Transverse colon (tissue), 4 donors: ENCODE results near the gene APC2. TPM values are rescaled to one million over a fixed set of nuclear protein-coding genes. Genes with fewer than 3 reads are reported as not detected.
"Not testable (repeated sequence)": the region's sequence is repeated elsewhere in the genome, so short reads cannot be mapped to it uniquely, and the experiment has no call there.

ENCODE experiments used
- DNase-seq: peaks from one replicate; pipeline ENCODE4 v3.0.0-alpha.2; 2019
- H3K27ac ChIP-seq, 4 donors: fragments of 200-600 bp; sonication (generic); 2 replicates each; pipeline ENCODE4 v1.5.1; 2016 to 2018; ENCODE audit warnings: inconsistent platforms in 4 of 4
- H3K27me3 ChIP-seq: fragments of 200-600 bp; sonication (generic); 2 replicates; pipeline ENCODE4 v1.5.1; 2017; ENCODE audit warnings: inconsistent platforms
- H3K36me3 ChIP-seq, 4 donors: fragments of 200-600 bp; sonication (generic); 2 replicates each; pipeline ENCODE4 v1.5.1; 2017 to 2019; ENCODE audit warnings: inconsistent platforms in 4 of 4
- H3K4me1 ChIP-seq, 4 donors: fragments of 200-600 bp; sonication (generic); 2 replicates each; pipeline ENCODE4 v1.5.1; 2017 to 2020; ENCODE audit warnings: inconsistent platforms in 4 of 4
- H3K4me3 ChIP-seq, 4 donors: fragments of 200-600 bp; sonication (generic); 1 replicate in 1 of 4; 2 replicates in 3 of 4; pipeline versions ENCODE4 v1.5.1 to v1.6.1; 2017 to 2019; ENCODE audit warnings: inconsistent platforms in 4 of 4
- H3K9me3 ChIP-seq, 2 donors: fragments of 200-600 bp; sonication (generic); 2 replicates each; pipeline ENCODE4 v1.5.1; 2017 to 2019; ENCODE audit warnings: inconsistent platforms in 2 of 2
- EP300 ChIP-seq: sonication (generic); formaldehyde crosslinking; IDR thresholded peaks from one replicate; pipeline ENCODE4 v1.6.1; 2017; ENCODE audit warnings: antibody characterized with exemption, low read depth
- POLR2A ChIP-seq: fragments of 450-650 bp; IDR thresholded peaks from one replicate; pipeline ENCODE4 v1.6.1; 2016; ENCODE audit warnings: antibody characterized with exemption, mild to moderate bottlenecking, moderate library complexity
- POLR2AphosphoS5 ChIP-seq, 3 donors: sonication (generic); formaldehyde crosslinking; IDR thresholded peaks; one replicate each; pipeline ENCODE4 v1.6.1; 2016; ENCODE audit warnings: antibody characterized with exemption in 3 of 3
- WGBS, 2 donors: methylation state at CpG; one replicate each; pipeline ENCODE4 v1.1.5; 2018; ENCODE audit warnings: low coverage in 1 of 2; 5-methylcytosine and 5-hydroxymethylcytosine counted together
- in situ Hi-C, 4 donors: fragments of 200-750 bp; cut with MboI; loops; one replicate each; pipeline versions ENCODE4 v1.15.0 to v1.15.1; 2017; ENCODE audit warnings: low sequenced_read_pairs in 3 of 4, low pct_ligation_motif_present in 1 of 4, low pct_unique_long_range_greater_than_20kb in 1 of 4
- intact Hi-C: fragments of 100-400 bp; cut with DNase I; formaldehyde crosslinking; loops from one replicate; pipeline ENCODE4 v1.15.1; 2023; ENCODE audit warnings: low total_unique reads
- total RNA-seq, 4 donors: library from RNA; depleted of rRNA; stranded (reverse); fragments of >200 nt; gene quantifications; one replicate each; pipeline ENCODE4 v1.1.0, GENCODE V29; 2016
- TF ChIP-seq, protein P1 (sequence below), 5 experiments: fragments of 200-600 bp in 3 of 5; fragments of 450-650 bp in 2 of 5; sonication (generic) in 3 of 5; IDR thresholded peaks; 1 replicate in 2 of 5; 2 replicates in 3 of 5; pipeline ENCODE4 v1.5.1; 2016 to 2017; ENCODE audit warnings: antibody characterized with exemption in 5 of 5, inconsistent platforms in 3 of 5, mild to moderate bottlenecking in 2 of 5, moderate library complexity in 1 of 5

APC2 gene
- total RNA-seq, 4 donors from 2014 or later, result under 0.01 to 6.0 (median 0.36) TPM

DNA sequence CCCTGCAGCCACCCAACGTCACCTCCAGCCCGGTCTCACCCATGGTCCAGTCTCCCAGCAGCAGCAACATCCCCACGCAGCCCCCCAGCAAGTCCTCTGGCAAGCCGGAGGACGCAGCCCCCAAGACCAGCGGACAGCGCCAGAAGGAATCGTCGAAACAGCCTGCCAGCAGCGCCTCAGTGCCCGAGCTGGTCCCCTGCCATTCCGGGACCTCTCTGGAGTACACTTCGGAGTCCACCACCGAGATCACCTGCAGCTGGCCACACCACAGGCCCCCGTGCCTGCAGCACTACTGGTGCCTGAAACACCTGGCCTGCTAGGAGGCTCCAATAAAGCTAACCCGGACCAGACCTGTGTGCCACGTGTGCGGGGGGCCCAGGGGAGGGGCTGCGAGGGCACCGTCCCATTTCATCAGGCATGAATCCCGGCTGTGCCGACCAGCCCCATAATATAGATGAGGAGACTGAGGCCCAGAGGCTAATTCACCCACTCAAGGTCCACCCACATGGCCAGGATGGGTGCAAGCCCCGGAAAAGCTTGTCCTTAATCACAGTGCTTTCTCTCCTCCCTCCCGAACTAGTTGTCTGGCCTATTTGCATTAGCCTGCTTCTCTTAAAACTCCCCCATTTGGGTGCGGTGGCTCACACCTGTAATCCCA lies 47.8 kb downstream of the APC2 start:
- 91% methylated on average over 19 of the region's 25 CpGs; no CpG with 5 or more reads in 1 of the 2 donors for WGBS, 2 donors
- Histone ChIP-seq H3K27me3 (peaks cover 51% of the 10 kb centered on the region), H3K4me1 (no peaks in the 10 kb centered on the region), H3K36me3 (no peaks in the 10 kb centered on the region), H3K27ac (no peak overlapping the region), H3K4me3 (no peak overlapping the region), H3K9me3 (no peaks in the 10 kb centered on the region)
- intact Hi-C loops (no loop called here), in situ Hi-C loops (no loop called here)
- no peak for DNase-seq
- TF ChIP-seq, protein P1, sequence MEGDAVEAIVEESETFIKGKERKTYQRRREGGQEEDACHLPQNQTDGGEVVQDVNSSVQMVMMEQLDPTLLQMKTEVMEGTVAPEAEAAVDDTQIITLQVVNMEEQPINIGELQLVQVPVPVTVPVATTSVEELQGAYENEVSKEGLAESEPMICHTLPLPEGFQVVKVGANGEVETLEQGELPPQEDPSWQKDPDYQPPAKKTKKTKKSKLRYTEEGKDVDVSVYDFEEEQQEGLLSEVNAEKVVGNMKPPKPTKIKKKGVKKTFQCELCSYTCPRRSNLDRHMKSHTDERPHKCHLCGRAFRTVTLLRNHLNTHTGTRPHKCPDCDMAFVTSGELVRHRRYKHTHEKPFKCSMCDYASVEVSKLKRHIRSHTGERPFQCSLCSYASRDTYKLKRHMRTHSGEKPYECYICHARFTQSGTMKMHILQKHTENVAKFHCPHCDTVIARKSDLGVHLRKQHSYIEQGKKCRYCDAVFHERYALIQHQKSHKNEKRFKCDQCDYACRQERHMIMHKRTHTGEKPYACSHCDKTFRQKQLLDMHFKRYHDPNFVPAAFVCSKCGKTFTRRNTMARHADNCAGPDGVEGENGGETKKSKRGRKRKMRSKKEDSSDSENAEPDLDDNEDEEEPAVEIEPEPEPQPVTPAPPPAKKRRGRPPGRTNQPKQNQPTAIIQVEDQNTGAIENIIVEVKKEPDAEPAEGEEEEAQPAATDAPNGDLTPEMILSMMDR (IDR thresholded peaks at IDR 0.05), result no peak
- TF ChIP-seq POLR2AphosphoS5 (IDR thresholded peaks at IDR 0.05) (no peak), POLR2A (no peak)

- H3K36me3 ChIP-seq, DNase-seq, H3K9me3 ChIP-seq, H3K27ac ChIP-seq, intact Hi-C loops, in situ Hi-C loops, H3K4me3 ChIP-seq: not testable (repeated sequence)
- H3K4me1 ChIP-seq, result peaks cover 0 to 10% (median 5%) of the 10 kb centered on the region in 4 donors
- H3K27me3 ChIP-seq, result peaks cover 60% of the 10 kb centered on the region
- WGBS, 2 donors, result no CpG with 5 or more reads among the region's 34 CpGs
Measured at GRCh38 chr19:1499231-1499630, 49.3 kb downstream of the APC2 start.

- TF ChIP-seq POLR2AphosphoS5 (IDR thresholded peaks at IDR 0.05) (no peak), EP300 (no peak), POLR2A (no peak)
- TF ChIP-seq, protein P1 (IDR thresholded peaks at IDR 0.05), result no peak
- H3K27me3 ChIP-seq, result peaks cover 67% of the 10 kb centered on the region
- in situ Hi-C loops (no loop called here), intact Hi-C loops (no loop called here)
- peaks cover 0 to 10% (median 5%) of the 10 kb centered on the region in 4 donors for H3K4me1 ChIP-seq
- DNase-seq, result no peak
- no peaks in the 10 kb centered on the region for H3K9me3 ChIP-seq
- no peak overlapping the region for H3K4me3 ChIP-seq
- no peaks in the 10 kb centered on the region for H3K36me3 ChIP-seq
- no peak overlapping the region for H3K27ac ChIP-seq
- whole genome bisulfite sequencing, 2 donors, result 54% methylated on average over 9 of the region's 9 CpGs; no CpG with 5 or more reads in 1 of the 2 donors
Measured at GRCh38 chr19:1501200-1501595, 51.3 kb downstream of the APC2 start.

DNA sequence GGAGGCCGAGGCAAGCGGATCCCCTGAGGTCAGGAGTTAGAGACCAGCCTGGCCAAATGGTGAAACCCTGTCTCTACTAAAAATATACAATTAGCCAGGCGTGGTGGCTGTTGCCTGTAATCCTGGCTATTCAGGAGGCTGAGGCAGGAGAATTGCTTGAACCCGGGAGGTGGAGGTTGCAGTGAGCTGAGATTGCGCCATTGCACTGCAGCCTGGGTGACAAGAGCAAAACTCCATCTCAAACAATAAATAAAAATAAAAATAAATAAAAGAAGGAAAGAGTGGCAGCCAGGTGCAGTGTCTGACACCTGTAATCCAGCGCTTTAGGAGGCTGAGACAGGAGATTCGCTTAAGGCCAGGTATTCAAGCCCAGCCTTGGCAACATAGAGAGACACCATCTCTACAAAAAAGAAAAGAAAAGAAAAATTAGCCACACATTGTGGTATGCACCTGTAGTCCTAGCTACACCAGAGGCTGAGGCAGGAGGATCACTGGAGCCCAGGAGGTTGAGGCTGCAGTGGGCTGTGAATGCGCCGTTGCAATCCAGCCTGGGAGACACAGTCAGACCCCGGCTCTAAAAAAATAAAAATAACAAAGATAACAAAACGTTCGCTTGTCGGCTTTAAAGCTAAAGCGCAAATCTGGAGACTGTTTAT lies 52.6 kb downstream of the APC2 start:
- no peak overlapping the region for H3K4me3 ChIP-seq
- H3K27me3 ChIP-seq, result peaks cover 55% of the 10 kb centered on the region
- no peak overlapping the region for H3K27ac ChIP-seq
- DNase-seq, result no peak
- WGBS, 2 donors, result 47 to 79% methylated on average over 4 to 14 of the region's 14 CpGs
- TF ChIP-seq EP300 (no peak), POLR2A (no peak), POLR2AphosphoS5 (IDR thresholded peaks at IDR 0.05) (no peak)
- TF ChIP-seq, protein P1 (IDR thresholded peaks at IDR 0.05), result no peak
- peaks cover 0 to 13% (median 7%) of the 10 kb centered on the region in 4 donors for H3K4me1 ChIP-seq
- in situ Hi-C loops (no loop called here), intact Hi-C loops (no loop called here)
- no peaks in the 10 kb centered on the region for H3K9me3 ChIP-seq
- H3K36me3 ChIP-seq, result no peaks in the 10 kb centered on the region
